Lower lobe of right lung (tissue), 2 donors: ENCODE measurements around the gene DIP2C. TPM values are rescaled to one million over a fixed set of nuclear protein-coding genes. Genes with fewer than 3 reads are reported as not detected.
"Not testable (repeated sequence)": the region's sequence is repeated elsewhere in the genome, so short reads cannot be mapped to it uniquely, and the experiment has no call there.

Experiments used
- ATAC-seq, 2 donors: fragments of 200-7000 bp; cut with Tn5 transposase; one replicate each; pipeline ENCODE4 v1.9.1; 2020 to 2022; ENCODE audit warnings: mild to moderate bottlenecking in 2 of 2, moderate library complexity in 2 of 2
- DNase-seq: peaks from one replicate; pipeline ENCODE4 v3.0.0-alpha.2; 2020
- H3K27ac ChIP-seq: fragments of 200-600 bp; one replicate; pipeline ENCODE4 v1.8.0; 2022
- H3K27me3 ChIP-seq: fragments of 200-600 bp; one replicate; pipeline ENCODE4 v1.8.0; 2022; ENCODE audit warnings: low read depth
- H3K36me3 ChIP-seq: fragments of 200-600 bp; one replicate; pipeline ENCODE4 v1.8.0; 2022; ENCODE audit warnings: mild to moderate bottlenecking
- H3K4me1 ChIP-seq: fragments of 200-600 bp; one replicate; pipeline ENCODE4 v1.8.0; 2022
- H3K4me3 ChIP-seq: fragments of 200-600 bp; one replicate; pipeline ENCODE4 v1.8.0; 2022; ENCODE audit warnings: mild to moderate bottlenecking
- H3K9me3 ChIP-seq: fragments of 200-600 bp; one replicate; pipeline ENCODE4 v1.8.0; 2022
- CTCF ChIP-seq: fragments of 200-600 bp; IDR thresholded peaks from one replicate; pipeline ENCODE4 v1.8.0; 2022; ENCODE audit warnings: antibody characterized with exemption, mild to moderate bottlenecking
- intact Hi-C: fragments of 100-400 bp; cut with DNase I; formaldehyde crosslinking; loops from one replicate; pipeline ENCODE4 v1.11.0; 2022
- total RNA-seq: library from RNA; stranded (reverse); fragmentation: NEBNext Ultra II Directional; extraction: Animal tissue kit (Norgen Biotek cat#: 25700); gene quantifications from one replicate; pipeline ENCODE4 v1.2.1, GENCODE V29; 2021
- donor health status: DM: no; HTN: yes; CAD: no; lungs with severe emphysema.

DIP2C gene
- total RNA-seq, 1 donor from 2014 or later: 15.1 TPM

GRCh38 chr10:586151-586550 lies 103.3 kb downstream of the DIP2C start:
- ATAC-seq: no peak
- intact Hi-C loops: no loop called here
- no peak overlapping the region for H3K4me3 ChIP-seq

GRCh38 chr10:585502-585901 lies 104.0 kb downstream of the DIP2C start:
- intact Hi-C loops: no loop called here
- no peak overlapping the region for H3K4me3 ChIP-seq
- DNase-seq (no peak), ATAC-seq (no peak)
- no peak for TF ChIP-seq CTCF
- H3K27ac ChIP-seq: no peak overlapping the region
- no peaks in the 10 kb centered on the region for H3K9me3 ChIP-seq
- peaks cover 6% of the 10 kb centered on the region for H3K4me1 ChIP-seq
- H3K27me3 ChIP-seq: no peaks in the 10 kb centered on the region
- no peaks in the 10 kb centered on the region for H3K36me3 ChIP-seq

More at GRCh38 chr10:586151-586550, 103.3 kb downstream of the DIP2C start:
- DNase-seq: no peak
- Histone ChIP-seq H3K36me3 (no peaks in the 10 kb centered on the region), H3K27ac (no peak overlapping the region), H3K27me3 (no peaks in the 10 kb centered on the region), H3K4me1 (no peaks in the 10 kb centered on the region), H3K9me3 (no peaks in the 10 kb centered on the region)
- no peak for TF ChIP-seq CTCF

GRCh38 chr10:584497-585290 lies 104.8 kb downstream of the DIP2C start:
- H3K4me1 ChIP-seq, H3K9me3 ChIP-seq, intact Hi-C loops, ATAC-seq, H3K4me3 ChIP-seq, H3K36me3 ChIP-seq, H3K27me3 ChIP-seq, H3K27ac ChIP-seq, DNase-seq: not testable (repeated sequence)

- no peak for DNase-seq
- H3K27me3 ChIP-seq: no peaks in the 10 kb centered on the region
- TF ChIP-seq CTCF: no peak
- H3K4me1 ChIP-seq: peaks cover 9% of the 10 kb centered on the region
- no peaks in the 10 kb centered on the region for H3K36me3 ChIP-seq
- H3K4me3 ChIP-seq: no peak overlapping the region
- no peak overlapping the region for H3K27ac ChIP-seq
- no peaks in the 10 kb centered on the region for H3K9me3 ChIP-seq
- intact Hi-C loops: no loop called here
- ATAC-seq: no peak
Measured at GRCh38 chr10:583433-583832, 106.0 kb downstream of the DIP2C start.

- Histone ChIP-seq H3K4me3 (no peak overlapping the region), H3K27ac (no peak overlapping the region), H3K4me1 (peaks cover 9% of the 10 kb centered on the region), H3K9me3 (no peaks in the 10 kb centered on the region), H3K27me3 (no peaks in the 10 kb centered on the region), H3K36me3 (no peaks in the 10 kb centered on the region)
- no peak for TF ChIP-seq CTCF
- ATAC-seq (no peak), DNase-seq (no peak)
- intact Hi-C loops: no loop called here
Measured at GRCh38 chr10:581776-582330, 107.6 kb downstream of the DIP2C start.

GRCh38 chr10:580778-581177 lies 108.7 kb downstream of the DIP2C start:
- DNase-seq (no peak), ATAC-seq (peak; percentile 74 to 90)
- Histone ChIP-seq H3K9me3 (no peaks in the 10 kb centered on the region), H3K36me3 (no peaks in the 10 kb centered on the region), H3K27ac (peak overlapping the region; percentile 19), H3K27me3 (no peaks in the 10 kb centered on the region), H3K4me1 (peaks cover 13% of the 10 kb centered on the region), H3K4me3 (no peak overlapping the region)
- intact Hi-C loops: no loop called here
- no peak for TF ChIP-seq CTCF
